Breast epithelium (tissue), 4 donors: ENCODE results near the gene MAPK10. TPM values are rescaled to one million over a fixed set of nuclear protein-coding genes. Genes with fewer than 3 reads are reported as not detected.
"Not testable (repeated sequence)": the region's sequence is repeated elsewhere in the genome, so short reads cannot be mapped to it uniquely, and the experiment has no call there.

Experiments used
- DNase-seq, 2 donors: peaks; one replicate each; pipeline ENCODE4 v3.0.0-alpha.2; 2019; ENCODE audit warnings: low spot score in 2 of 2
- H3K27ac ChIP-seq, 2 donors: fragments of 200-600 bp; sonication (generic) in 1 of 2; one replicate each; pipeline ENCODE4 v1.5.1; 2016 to 2019; ENCODE audit warnings: mild to moderate bottlenecking in 1 of 2
- H3K27me3 ChIP-seq, 2 donors: fragments of 200-600 bp; sonication (generic) in 1 of 2; one replicate each; pipeline versions ENCODE4 v1.5.1 to v1.6.0; 2017 to 2019; ENCODE audit warnings: control low read depth in 1 of 2, mild to moderate bottlenecking in 1 of 2
- H3K36me3 ChIP-seq: fragments of 200-600 bp; one replicate; pipeline ENCODE4 v1.5.1; 2019
- H3K4me1 ChIP-seq, 2 donors: fragments of 200-600 bp; sonication (generic); one replicate each; pipeline ENCODE4 v1.5.1; 2016 to 2019; ENCODE audit warnings: control low read depth in 1 of 2
- H3K4me3 ChIP-seq, 3 donors: fragments of 200-600 bp; sonication (generic); 1 replicate in 2 of 3; 2 replicates in 1 of 3; pipeline ENCODE4 v1.5.1; 2016 to 2019; ENCODE audit warnings: mild to moderate bottlenecking in 3 of 3, moderate library complexity in 2 of 3
- H3K9me3 ChIP-seq, 2 donors: fragments of 200-600 bp; sonication (generic) in 1 of 2; one replicate each; pipeline ENCODE4 v1.5.1; 2016 to 2019; ENCODE audit warnings: control low read depth in 1 of 2
- POLR2A ChIP-seq: fragments of 450-650 bp; IDR thresholded peaks from one replicate; pipeline ENCODE4 v1.6.1; 2016; ENCODE audit warnings: antibody characterized with exemption, mild to moderate bottlenecking, moderate library complexity
- POLR2AphosphoS5 ChIP-seq, 3 donors: sonication (generic); formaldehyde crosslinking; IDR thresholded peaks; one replicate each; pipeline ENCODE4 v1.6.1; 2017; ENCODE audit warnings: antibody characterized with exemption in 3 of 3
- intact Hi-C: fragments of 100-400 bp; cut with DNase I; formaldehyde crosslinking; loops from one replicate; pipeline ENCODE4 v1.15.1; 2023; ENCODE audit warnings: low total_unique reads
- total RNA-seq, 3 donors: library from RNA; depleted of rRNA; stranded (reverse); fragments of >200 nt; gene quantifications; one replicate each; pipeline ENCODE4 v1.1.0, GENCODE V29; 2016
- TF ChIP-seq, protein P1 (sequence below), 3 donors: fragments of 450-650 bp; IDR thresholded peaks; one replicate each; pipeline ENCODE4 v1.5.1; 2016 to 2017; ENCODE audit warnings: antibody characterized with exemption in 3 of 3, mild to moderate bottlenecking in 3 of 3, moderate library complexity in 3 of 3

Gene MAPK10
- total RNA-seq, 3 donors from 2014 or later: 18.4 to 46.2 (median 24.6) TPM

DNA sequence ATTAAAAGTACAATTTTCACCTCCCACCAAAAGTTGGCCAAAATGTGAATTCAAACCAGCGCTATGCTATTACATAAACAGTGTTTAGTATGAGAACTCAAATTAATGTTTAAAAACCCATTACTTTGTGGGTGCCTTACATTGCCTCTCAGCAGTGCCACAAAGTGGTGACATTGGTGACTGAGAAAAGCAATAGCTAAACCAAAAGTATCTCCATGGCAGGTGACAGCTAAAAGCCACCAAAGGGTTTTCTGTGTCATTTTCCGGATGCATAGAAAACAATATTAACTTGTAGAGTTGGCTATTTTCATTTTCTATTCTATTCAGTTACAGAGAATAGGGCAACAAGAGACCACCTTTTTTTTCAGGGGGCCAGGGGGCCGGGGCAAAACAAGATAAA is 261.2 kb downstream of the MAPK10 start:
- H3K36me3 ChIP-seq: no peaks in the 10 kb centered on the region
- no peaks in the 10 kb centered on the region for H3K4me1 ChIP-seq
- H3K27ac ChIP-seq: no peak overlapping the region
- no peak for DNase-seq
- H3K27me3 ChIP-seq: no peaks in the 10 kb centered on the region
- TF ChIP-seq POLR2A (no peak), POLR2AphosphoS5 (IDR thresholded peaks at IDR 0.05) (no peak)
- TF ChIP-seq, protein P1, sequence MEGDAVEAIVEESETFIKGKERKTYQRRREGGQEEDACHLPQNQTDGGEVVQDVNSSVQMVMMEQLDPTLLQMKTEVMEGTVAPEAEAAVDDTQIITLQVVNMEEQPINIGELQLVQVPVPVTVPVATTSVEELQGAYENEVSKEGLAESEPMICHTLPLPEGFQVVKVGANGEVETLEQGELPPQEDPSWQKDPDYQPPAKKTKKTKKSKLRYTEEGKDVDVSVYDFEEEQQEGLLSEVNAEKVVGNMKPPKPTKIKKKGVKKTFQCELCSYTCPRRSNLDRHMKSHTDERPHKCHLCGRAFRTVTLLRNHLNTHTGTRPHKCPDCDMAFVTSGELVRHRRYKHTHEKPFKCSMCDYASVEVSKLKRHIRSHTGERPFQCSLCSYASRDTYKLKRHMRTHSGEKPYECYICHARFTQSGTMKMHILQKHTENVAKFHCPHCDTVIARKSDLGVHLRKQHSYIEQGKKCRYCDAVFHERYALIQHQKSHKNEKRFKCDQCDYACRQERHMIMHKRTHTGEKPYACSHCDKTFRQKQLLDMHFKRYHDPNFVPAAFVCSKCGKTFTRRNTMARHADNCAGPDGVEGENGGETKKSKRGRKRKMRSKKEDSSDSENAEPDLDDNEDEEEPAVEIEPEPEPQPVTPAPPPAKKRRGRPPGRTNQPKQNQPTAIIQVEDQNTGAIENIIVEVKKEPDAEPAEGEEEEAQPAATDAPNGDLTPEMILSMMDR (IDR thresholded peaks at IDR 0.05): no peak
- intact Hi-C loops: no loop called here
- no peaks in the 10 kb centered on the region for H3K9me3 ChIP-seq
- H3K4me3 ChIP-seq: no peak overlapping the region

DNA sequence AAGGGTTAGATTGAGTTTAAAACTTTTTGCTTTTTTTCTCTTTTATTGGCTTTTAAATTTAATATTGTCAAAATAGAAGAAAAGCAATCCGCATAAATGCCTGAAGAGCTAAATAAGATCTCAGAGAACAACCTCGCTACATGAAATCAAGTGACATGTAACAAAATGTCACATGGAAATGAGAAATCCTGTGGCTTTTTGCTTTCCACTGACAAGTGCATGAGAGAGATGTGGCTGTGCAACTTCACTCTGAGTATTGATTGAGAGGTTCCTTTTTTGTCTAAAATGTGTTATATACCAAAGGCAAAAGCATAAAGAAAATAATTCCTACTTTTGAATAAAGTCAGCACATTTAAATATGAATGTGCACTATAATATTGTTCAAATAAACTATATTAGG is 263.5 kb downstream of the MAPK10 start:
- intact Hi-C loops: no loop called here
- Histone ChIP-seq H3K9me3 (no peaks in the 10 kb centered on the region), H3K4me3 (no peak overlapping the region), H3K36me3 (no peaks in the 10 kb centered on the region), H3K27ac (no peak overlapping the region), H3K4me1 (no peaks in the 10 kb centered on the region), H3K27me3 (no peaks in the 10 kb centered on the region)
- DNase-seq: no peak
- TF ChIP-seq POLR2AphosphoS5 (IDR thresholded peaks at IDR 0.05) (no peak), POLR2A (no peak)

DNA sequence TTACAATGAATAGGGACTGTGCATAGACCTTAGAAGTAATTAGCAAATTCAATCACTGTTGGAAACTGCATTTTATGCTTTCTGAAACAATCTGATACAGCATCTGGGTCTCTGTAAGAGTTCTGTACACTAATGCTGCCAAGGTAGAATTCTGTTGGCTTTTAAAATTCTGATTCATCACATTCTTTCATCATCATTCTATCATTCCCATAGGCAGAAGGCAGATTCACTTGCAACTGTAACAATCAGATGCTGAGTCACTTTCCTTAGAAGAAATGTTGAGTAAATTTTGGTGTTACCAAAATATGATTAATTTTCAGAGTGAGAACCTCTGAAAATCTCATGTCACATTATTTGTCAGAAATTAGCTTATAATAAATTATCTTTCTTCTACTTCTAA is 267.2 kb downstream of the MAPK10 start:
- intact Hi-C loops: no loop called here
- Histone ChIP-seq H3K4me3 (no peak overlapping the region), H3K36me3 (no peaks in the 10 kb centered on the region), H3K27me3 (no peaks in the 10 kb centered on the region), H3K4me1 (no peaks in the 10 kb centered on the region), H3K9me3 (no peaks in the 10 kb centered on the region), H3K27ac (no peak overlapping the region)
- TF ChIP-seq POLR2A (no peak), POLR2AphosphoS5 (IDR thresholded peaks at IDR 0.05) (no peak)
- TF ChIP-seq, protein P1 (IDR thresholded peaks at IDR 0.05): no peak
- no peak for DNase-seq

DNA sequence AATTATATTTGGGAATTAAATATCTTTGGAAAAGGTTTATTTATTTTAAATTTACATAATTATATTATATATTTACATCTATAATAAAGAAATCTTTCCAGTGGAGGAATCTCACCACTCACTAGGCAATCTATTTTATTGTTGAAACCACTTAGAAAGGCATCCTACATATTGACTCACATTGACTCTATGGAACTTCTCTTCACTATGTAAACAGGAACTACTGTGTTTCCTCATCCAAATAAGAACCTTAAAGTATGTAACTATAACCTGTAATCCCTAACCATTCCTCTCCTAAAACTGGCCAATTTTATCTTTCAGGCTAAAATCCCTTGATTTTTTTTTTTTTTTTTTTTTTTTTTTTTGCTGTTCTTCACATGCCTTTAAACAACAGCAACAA is 268.7 kb downstream of the MAPK10 start:
- H3K36me3 ChIP-seq: no peaks in the 10 kb centered on the region
- intact Hi-C loops: no loop called here
- H3K27me3 ChIP-seq: no peaks in the 10 kb centered on the region
- TF ChIP-seq, protein P1 (IDR thresholded peaks at IDR 0.05): no peak
- TF ChIP-seq POLR2A: no peak
- no peak for DNase-seq
- no peaks in the 10 kb centered on the region for H3K9me3 ChIP-seq
- H3K4me1 ChIP-seq: no peaks in the 10 kb centered on the region
- no peak overlapping the region for H3K4me3 ChIP-seq
- no peak overlapping the region for H3K27ac ChIP-seq

DNA sequence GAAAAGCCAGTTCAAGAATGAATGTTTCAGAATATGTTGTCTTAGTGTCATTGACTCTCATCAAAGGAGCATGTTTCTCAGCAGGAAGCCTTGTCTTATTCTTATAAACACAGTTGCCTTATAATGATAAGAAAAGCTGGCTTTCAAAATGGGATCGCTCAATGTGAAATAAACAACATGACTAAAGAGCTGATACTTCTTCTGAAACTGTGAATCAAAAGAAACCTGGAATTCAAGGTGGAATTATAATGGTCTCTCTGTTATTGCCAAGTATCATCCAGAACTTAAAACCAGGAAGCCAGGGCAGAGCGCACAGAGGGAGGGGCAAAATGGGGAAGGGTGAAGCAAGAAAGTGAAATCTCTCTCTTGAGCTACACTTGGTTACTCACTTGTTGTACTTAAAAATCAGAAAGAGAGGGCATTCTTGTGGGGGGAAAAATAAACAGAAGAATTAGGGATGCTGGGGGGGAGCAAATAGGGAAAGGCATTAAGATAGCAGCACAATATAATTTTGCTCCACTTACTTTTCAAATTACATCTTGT is 270.0 kb downstream of the MAPK10 start:
- intact Hi-C loops: no loop called here
- H3K27me3 ChIP-seq: no peaks in the 10 kb centered on the region
- no peak overlapping the region for H3K4me3 ChIP-seq
- no peaks in the 10 kb centered on the region for H3K9me3 ChIP-seq
- no peak for DNase-seq
- TF ChIP-seq POLR2A (no peak), POLR2AphosphoS5 (IDR thresholded peaks at IDR 0.05) (no peak)
- TF ChIP-seq, protein P1 (IDR thresholded peaks at IDR 0.05): no peak
- no peaks in the 10 kb centered on the region for H3K4me1 ChIP-seq
- no peak overlapping the region for H3K27ac ChIP-seq
- H3K36me3 ChIP-seq: no peaks in the 10 kb centered on the region

DNA sequence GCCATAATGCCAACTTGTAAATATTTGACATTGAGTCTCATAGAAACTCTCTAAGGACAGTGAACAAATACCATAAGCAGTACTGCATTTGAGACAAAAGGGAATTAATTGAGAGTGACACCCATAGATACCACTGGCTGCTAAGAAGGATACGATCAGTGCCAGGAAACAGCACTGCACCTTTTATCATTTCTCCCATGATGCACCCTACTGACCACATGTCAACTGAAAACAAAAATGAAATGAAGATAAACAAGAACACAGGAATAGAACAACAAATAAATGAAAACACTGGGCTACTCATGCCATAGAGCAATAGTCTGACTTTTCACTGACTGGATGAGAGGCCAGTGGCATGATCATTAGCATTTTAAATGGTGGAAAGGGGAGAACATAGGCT is 270.8 kb downstream of the MAPK10 start:
- Histone ChIP-seq H3K27me3 (no peaks in the 10 kb centered on the region), H3K27ac (no peak overlapping the region), H3K4me1 (no peaks in the 10 kb centered on the region), H3K9me3 (no peaks in the 10 kb centered on the region), H3K36me3 (no peaks in the 10 kb centered on the region), H3K4me3 (no peak overlapping the region)
- intact Hi-C loops: no loop called here
- no peak for DNase-seq
- TF ChIP-seq, protein P1 (IDR thresholded peaks at IDR 0.05): no peak
- TF ChIP-seq POLR2AphosphoS5 (IDR thresholded peaks at IDR 0.05) (no peak), POLR2A (no peak)

DNA sequence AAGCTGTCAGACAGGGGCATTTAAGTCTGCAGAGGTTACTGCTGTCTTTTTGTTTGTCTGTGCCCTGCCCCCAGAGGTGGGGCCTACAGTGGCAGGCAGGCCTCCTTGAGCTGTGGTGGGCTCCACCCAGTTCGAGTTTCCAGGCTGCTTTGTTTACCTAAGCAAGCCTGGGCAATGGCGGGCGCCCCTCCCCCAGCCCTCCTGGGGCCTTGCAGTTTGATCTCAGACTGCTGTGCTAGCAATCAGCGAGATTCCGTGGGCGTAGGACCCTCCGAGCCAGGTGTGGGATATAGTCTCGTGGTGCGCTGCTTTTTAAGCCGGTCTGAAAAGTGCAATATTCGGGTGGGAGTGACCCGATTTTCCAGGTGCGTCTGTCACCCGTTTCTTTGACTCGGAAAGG is 284.1 kb downstream of the MAPK10 start:
- H3K9me3 ChIP-seq, H3K4me3 ChIP-seq, H3K27ac ChIP-seq, H3K36me3 ChIP-seq, intact Hi-C loops, H3K27me3 ChIP-seq, DNase-seq, H3K4me1 ChIP-seq: not testable (repeated sequence)
